Suppressor macrophage treated with lipopolysaccharide for 1 hour (primary cell): Measurements from ENCODE around the gene BAIAP2.
"Not testable (repeated sequence)": the region's sequence is repeated elsewhere in the genome, so short reads cannot be mapped to it uniquely, and the experiment has no call there.

Experiments used
- DNase-seq, 3 donors: peaks; one replicate each; pipeline ENCODE4 v3.0.0-alpha.2; 2020 to 2022

The BAIAP2 gene

DNA sequence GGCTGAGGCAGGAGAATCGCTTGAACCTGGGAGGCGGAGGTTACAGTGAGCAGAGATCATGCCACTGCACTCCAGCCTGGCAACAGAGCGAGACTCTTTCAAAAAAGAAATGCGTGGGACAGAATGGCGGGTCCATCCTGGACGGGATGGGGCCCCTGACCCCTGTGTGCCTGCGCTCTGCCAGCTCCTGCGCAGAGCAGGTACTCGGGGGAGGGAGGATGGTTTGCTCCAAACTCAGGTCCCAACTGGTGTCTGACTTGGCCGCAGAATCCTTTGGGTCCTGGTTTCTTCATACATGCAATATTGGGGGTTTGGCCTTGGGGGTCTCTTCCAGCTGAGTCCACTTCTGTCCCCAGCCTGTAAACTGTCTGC lies 33.0 kb upstream of the BAIAP2 start:
- no peak for DNase-seq

GRCh38 chr17:81002409-81003361 lies 32.3 kb upstream of the BAIAP2 start:
- DNase-seq: peak in 1 of 3 donors; percentile 25

- peak in 2 of 3 donors; percentile 33 to 45 for DNase-seq
Measured at GRCh38 chr17:81003711-81004475, 31.1 kb upstream of the BAIAP2 start.

DNA sequence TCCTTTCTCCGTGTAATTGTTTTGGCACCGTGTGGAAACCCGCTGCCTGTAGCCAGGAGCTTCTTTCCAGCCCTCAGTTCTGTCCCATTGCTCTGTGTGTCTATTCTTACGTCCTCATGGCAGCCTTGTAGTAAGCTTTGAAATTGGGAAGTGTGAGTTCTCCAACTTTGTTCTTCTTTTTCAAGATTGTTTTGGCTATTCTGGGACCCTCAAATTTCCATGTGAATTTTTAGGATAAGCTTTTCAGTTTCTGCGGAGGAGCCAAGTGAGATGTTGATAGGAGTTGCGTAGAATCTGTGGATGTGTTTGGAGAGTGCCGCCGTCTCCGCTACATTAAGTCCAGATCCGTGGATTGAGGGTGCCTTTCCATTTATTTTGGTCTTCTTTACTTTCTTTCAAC lies 28.1 kb upstream of the BAIAP2 start:
- no peak for DNase-seq

DNA sequence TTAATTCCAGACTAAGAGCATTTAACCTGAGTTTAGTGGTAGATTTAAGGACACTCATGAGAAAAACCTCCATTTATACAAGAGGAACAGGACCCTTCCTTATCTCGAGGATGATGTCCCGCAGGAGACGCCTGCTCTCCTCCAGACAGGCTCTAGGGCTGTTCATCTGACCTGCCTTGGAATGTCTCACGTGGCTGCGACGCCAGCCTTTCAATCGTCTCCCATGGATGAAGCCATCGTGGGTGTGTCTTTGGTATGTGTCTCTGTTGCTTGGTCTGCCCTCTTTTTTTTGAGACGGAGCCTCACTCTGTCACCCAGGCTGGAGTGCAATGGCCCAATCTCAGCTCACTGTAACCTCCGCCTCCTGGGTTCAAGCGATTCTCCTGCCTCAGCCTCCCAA lies 26.8 kb upstream of the BAIAP2 start:
- DNase-seq: no peak

GRCh38 chr17:81009136-81009535 lies 25.8 kb upstream of the BAIAP2 start:
- DNase-seq: peak; percentile 43 to 59 (median 57)

- no peak for DNase-seq
Measured at GRCh38 chr17:81010935-81011334, 24.0 kb upstream of the BAIAP2 start.

DNA sequence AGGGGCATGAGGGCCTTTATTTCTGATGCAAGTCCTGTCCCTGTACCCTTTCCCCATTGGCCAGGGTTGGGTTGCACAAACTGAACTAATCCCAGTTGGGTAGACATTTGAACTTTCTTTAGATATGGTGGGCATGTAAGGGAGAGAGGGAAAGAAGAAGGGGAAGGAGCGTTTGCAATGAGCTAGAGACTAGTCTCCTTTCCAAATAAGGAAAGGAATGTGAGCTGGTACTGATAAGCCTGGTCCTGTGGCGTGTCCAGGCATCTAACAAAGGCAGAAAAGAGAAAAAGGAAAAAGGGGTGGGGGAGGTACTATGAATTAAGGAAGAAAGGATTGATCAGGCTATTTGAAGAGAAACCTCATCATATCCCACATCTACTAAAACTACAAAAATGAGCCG lies 23.0 kb upstream of the BAIAP2 start:
- no peak for DNase-seq

GRCh38 chr17:81012574-81013447 lies 22.1 kb upstream of the BAIAP2 start:
- no peak for DNase-seq

DNA sequence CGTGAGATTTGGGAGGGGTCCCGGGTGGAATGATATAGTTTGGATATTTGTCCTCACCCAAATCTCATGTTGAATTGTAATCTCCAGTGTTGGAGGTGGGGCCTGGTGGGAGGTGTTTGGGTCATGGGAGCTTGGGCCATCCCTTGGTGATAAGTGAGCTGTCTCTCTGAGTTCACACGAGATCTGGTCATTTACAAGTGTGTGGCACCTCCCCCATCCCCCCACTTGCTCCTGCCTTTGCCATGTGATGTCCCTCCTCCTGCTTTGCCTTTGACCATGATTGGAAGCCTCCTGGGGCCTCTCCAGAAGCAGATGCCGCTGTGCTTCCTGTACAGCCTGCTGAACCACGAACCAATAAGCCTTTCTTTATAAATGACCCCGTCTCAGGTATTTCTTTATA lies 21.3 kb upstream of the BAIAP2 start:
- no peak for DNase-seq

- DNase-seq: no peak
Measured at GRCh38 chr17:81015136-81015535, 19.8 kb upstream of the BAIAP2 start.

DNA sequence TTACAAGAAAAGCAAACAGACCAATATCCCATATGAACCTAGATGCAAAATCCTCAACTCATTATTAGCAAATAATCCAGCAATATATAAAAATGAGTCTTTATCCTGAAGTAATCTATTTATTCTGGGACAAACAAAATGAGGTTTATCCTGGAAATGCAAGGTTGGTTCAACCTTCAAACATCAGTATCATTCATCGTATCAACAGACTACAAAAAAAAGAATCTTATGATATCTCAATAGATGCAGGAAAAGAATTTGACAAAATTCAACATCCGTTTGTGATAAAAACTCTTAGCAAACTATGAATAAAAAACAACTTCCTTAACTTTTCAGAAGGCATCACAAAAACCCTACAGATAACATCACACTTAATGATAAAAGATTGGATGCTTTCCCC lies 18.4 kb upstream of the BAIAP2 start:
- no peak for DNase-seq

DNA sequence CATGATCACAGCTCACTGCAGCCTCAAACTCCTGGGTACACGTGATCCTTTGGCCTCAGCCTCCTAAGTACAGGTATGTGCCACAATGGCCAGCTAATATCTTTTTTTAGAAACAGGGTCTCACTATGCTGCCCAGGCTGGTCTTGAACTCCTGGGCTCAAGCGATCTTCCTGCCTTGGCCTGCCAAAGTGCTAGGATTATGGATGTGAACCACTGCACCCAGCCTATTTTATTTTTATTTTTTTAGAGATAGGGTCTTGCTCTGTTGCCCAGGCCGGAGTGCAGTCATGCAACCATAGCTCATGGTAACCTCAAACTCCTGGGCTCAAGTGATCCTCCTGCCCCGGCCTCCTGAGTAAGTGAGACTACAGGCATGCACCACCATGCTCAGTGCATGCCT lies 17.6 kb upstream of the BAIAP2 start:
- not testable (repeated sequence) for DNase-seq

- DNase-seq: peak in 1 of 3 donors; percentile 20
Measured at GRCh38 chr17:81018044-81018802, 16.7 kb upstream of the BAIAP2 start.

- DNase-seq: no peak
Measured at GRCh38 chr17:81019563-81020442, 15.1 kb upstream of the BAIAP2 start.

GRCh38 chr17:81020443-81020766 lies 14.5 kb upstream of the BAIAP2 start:
- DNase-seq: no peak

DNA sequence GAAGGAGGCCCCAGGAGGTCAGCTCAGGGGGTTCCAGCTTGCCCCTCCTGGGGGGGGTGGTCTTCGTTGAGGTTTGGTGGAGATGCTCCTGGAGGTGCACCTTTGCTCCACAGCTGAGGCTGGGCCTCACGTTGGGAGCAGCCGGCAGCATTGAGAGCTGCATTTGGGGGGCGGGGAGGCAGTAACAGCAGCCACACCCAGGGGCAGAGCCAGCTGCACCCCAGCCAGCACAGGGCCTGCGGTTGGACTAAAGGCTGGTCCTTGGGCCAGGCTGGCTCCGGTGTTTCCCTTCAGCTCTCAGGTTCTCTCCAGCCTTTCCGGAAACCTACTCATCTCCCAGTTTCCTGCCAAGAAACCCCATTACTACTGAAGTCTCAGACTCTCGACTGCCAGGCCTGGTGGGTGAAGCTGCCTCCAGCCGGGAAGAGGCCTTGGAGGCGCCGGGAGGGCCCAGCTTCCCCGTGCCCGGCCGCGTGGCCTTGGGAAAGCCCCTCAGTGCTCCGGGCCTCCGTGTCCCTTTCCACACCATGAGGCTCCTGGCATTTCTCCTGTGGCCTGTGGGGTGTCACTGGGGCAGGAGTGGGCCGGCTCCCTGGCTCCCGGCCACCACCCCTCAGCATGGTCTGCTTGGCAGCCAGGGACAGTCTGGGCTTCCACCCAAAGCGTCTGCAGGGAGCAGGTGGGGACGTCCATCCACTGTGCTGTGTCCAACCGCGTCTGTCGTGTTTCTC lies 14.0 kb upstream of the BAIAP2 start:
- no peak for DNase-seq

DNA sequence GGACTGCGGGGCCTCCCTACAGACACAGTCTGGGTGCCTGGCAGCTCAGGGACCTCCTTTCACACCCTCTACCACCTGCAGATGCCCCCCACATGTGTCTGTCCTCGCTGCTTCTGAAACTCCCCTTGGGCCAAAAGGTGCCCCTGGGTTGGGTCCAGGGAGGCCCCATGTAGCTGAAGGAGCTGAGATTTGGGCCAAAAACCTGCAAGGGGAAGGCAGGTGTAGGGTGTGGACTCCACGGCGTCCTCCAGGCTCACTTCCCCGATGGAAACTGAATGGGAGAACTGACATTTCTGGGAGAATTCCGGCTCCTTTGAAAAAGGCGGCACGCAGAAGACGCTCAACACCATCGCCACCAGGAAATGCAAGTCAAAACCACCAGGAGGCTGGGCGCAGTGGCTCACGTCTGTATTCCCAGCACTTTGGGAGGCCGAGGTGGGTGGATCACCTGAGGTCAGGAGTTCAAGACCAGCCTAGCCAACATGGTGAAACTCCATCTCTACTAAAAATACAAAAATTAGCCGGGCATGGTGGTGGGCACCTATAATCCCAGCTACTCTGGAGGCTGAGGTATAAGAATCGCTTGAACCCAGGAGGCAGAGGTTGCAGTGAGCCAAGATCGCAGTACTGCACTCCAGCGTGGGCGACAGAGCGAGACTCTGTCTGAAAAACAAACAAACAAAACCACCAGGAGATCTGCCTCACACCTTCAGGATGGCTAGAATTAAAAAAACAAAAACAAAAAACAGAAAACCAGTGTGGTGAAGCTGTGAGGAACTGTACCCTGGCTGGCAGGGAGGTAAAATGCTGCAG lies 13.2 kb upstream of the BAIAP2 start:
- no peak for DNase-seq

GRCh38 chr17:81022344-81022676 lies 12.6 kb upstream of the BAIAP2 start:
- no peak for DNase-seq
